Measurements from ENCODE around the gene C19orf18.

DNA sequence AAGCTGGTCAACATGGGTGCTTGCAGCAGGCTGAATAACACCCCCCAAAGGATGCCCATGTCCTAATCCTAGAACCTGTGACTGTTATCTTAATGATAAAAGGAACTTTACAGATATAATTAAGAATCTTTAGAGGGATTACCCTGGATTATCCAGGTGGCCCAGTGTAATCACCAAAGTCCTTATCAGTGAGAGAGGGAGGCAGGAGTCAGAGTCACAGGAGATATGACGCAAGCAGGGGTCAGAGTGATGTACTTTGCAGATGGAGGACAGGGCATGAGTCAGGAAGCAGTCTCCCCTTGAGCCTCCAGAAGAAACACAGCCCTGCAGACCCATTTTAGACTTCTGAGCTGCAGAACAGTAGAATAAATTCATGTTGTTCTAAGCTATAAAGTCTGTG is 18.5 kb upstream of the C19orf18 start:
- TF ChIP-seq OSR1 (CRISPR knock-in tag; IDR thresholded peaks at IDR 0.05), result no peak
- no peak for TF ChIP-seq POU6F1 (CRISPR knock-in tag; IDR thresholded peaks at IDR 0.05; ENCODE audit: borderline replicate concordance, low read depth)
- no peak for TF ChIP-seq ARNTL (CRISPR knock-in tag; IDR thresholded peaks at IDR 0.05; ENCODE audit: borderline replicate concordance, low read depth)
- no peak for TF ChIP-seq TCF4 (CRISPR knock-in tag; IDR thresholded peaks at IDR 0.05; ENCODE audit: borderline replicate concordance)
- TF ChIP-seq ZFP30 (CRISPR knock-in tag; IDR thresholded peaks at IDR 0.05), result no peak
- TF ChIP-seq ZNF565 (CRISPR knock-in tag; conservative IDR thresholded peaks at IDR 0.05; ENCODE audit: low read depth), result no peak
- TF ChIP-seq RARB (CRISPR knock-in tag; IDR thresholded peaks at IDR 0.05), result no peak
- TF ChIP-seq ESRRG (CRISPR knock-in tag; IDR thresholded peaks at IDR 0.05), result no peak
- no peak for TF ChIP-seq ZC3H10 (CRISPR knock-in tag; IDR thresholded peaks at IDR 0.05)
- TF ChIP-seq, protein P1, sequence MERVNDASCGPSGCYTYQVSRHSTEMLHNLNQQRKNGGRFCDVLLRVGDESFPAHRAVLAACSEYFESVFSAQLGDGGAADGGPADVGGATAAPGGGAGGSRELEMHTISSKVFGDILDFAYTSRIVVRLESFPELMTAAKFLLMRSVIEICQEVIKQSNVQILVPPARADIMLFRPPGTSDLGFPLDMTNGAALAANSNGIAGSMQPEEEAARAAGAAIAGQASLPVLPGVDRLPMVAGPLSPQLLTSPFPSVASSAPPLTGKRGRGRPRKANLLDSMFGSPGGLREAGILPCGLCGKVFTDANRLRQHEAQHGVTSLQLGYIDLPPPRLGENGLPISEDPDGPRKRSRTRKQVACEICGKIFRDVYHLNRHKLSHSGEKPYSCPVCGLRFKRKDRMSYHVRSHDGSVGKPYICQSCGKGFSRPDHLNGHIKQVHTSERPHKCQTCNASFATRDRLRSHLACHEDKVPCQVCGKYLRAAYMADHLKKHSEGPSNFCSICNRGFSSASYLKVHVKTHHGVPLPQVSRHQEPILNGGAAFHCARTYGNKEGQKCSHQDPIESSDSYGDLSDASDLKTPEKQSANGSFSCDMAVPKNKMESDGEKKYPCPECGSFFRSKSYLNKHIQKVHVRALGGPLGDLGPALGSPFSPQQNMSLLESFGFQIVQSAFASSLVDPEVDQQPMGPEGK (CRISPR knock-in tag; IDR thresholded peaks at IDR 0.05; ENCODE audit: borderline replicate concordance), result no peak
- no peak for TF ChIP-seq ISL1 (CRISPR knock-in tag; IDR thresholded peaks at IDR 0.05)
- TF ChIP-seq CSRNP3 (CRISPR knock-in tag; IDR thresholded peaks at IDR 0.05), result no peak

Data from SK-N-SH treated with all-trans-retinoic acid at 6 μM for 48 hours (cell line).